ENCODE measurements around the gene PIM1. TPM values are rescaled to one million over a fixed set of nuclear protein-coding genes. Genes with fewer than 3 reads are reported as not detected.

Gene PIM1
- total and polyA plus RNA-seq, 2 experiments from 2014 or later = 14.7 to 21.5 TPM

GRCh38 chr6:37207903-37208456 lies 38.0 kb downstream of the PIM1 start:
- H3K27ac ChIP-seq = no peak overlapping the region
- H3K9me3 ChIP-seq (ENCODE audit: low read depth) = no peaks in the 10 kb centered on the region
- no peak overlapping the region for H3K4me3 ChIP-seq
- H3K27me3 ChIP-seq = no peaks in the 10 kb centered on the region
- no peaks in the 10 kb centered on the region for H3K4me1 ChIP-seq (ENCODE audit: low read depth)
- no peaks in the 10 kb centered on the region for H3K36me3 ChIP-seq
- peak; percentile 77 to 88 for DNase-seq (ENCODE audit: low read depth in 1 of 2, low spot score in 1 of 2)
- peak; percentile 93 for TF ChIP-seq CTCF (IDR thresholded peaks at IDR 0.05; ENCODE audit: low read depth, low read length)

GRCh38 chr6:37208793-37209192 lies 38.8 kb downstream of the PIM1 start:
- DNase-seq (ENCODE audit: low read depth in 1 of 2, low spot score in 1 of 2) = no peak
- Histone ChIP-seq H3K36me3 (no peaks in the 10 kb centered on the region), H3K4me3 (no peak overlapping the region), H3K27me3 (no peaks in the 10 kb centered on the region), H3K9me3 (ENCODE audit: low read depth) (no peaks in the 10 kb centered on the region), H3K4me1 (ENCODE audit: low read depth) (no peaks in the 10 kb centered on the region), H3K27ac (no peak overlapping the region)
- no peak for TF ChIP-seq CTCF (IDR thresholded peaks at IDR 0.05; ENCODE audit: low read depth, low read length)

GRCh38 chr6:37209461-37210205 lies 39.7 kb downstream of the PIM1 start:
- H3K36me3 ChIP-seq = no peaks in the 10 kb centered on the region
- H3K4me3 ChIP-seq = no peak overlapping the region
- no peak overlapping the region for H3K27ac ChIP-seq
- H3K4me1 ChIP-seq (ENCODE audit: low read depth) = no peaks in the 10 kb centered on the region
- TF ChIP-seq CTCF (IDR thresholded peaks at IDR 0.05; ENCODE audit: low read depth, low read length) = no peak
- H3K9me3 ChIP-seq (ENCODE audit: low read depth) = no peaks in the 10 kb centered on the region
- no peaks in the 10 kb centered on the region for H3K27me3 ChIP-seq
- DNase-seq (ENCODE audit: low read depth in 1 of 2, low spot score in 1 of 2) = no peak

- peak; percentile 92 for TF ChIP-seq CTCF (IDR thresholded peaks at IDR 0.05; ENCODE audit: low read depth, low read length)
- no peaks in the 10 kb centered on the region for H3K9me3 ChIP-seq (ENCODE audit: low read depth)
- H3K4me1 ChIP-seq (ENCODE audit: low read depth) = no peaks in the 10 kb centered on the region
- H3K27ac ChIP-seq = no peak overlapping the region
- DNase-seq (ENCODE audit: low read depth in 1 of 2, low spot score in 1 of 2) = peak; percentile 87 to 90
- no peak overlapping the region for H3K4me3 ChIP-seq
- no peaks in the 10 kb centered on the region for H3K36me3 ChIP-seq
- H3K27me3 ChIP-seq = no peaks in the 10 kb centered on the region
Observed at GRCh38 chr6:37210313-37210968, 40.5 kb downstream of the PIM1 start.

- Histone ChIP-seq H3K36me3 (no peaks in the 10 kb centered on the region), H3K4me1 (ENCODE audit: low read depth) (no peaks in the 10 kb centered on the region), H3K9me3 (ENCODE audit: low read depth) (no peaks in the 10 kb centered on the region), H3K27ac (no peak overlapping the region), H3K4me3 (no peak overlapping the region), H3K27me3 (no peaks in the 10 kb centered on the region)
- no peak for TF ChIP-seq CTCF (IDR thresholded peaks at IDR 0.05; ENCODE audit: low read depth, low read length)
- no peak for DNase-seq (ENCODE audit: low read depth in 1 of 2, low spot score in 1 of 2)
Observed at GRCh38 chr6:37212268-37212667, 42.3 kb downstream of the PIM1 start.
